Peyer's patch (tissue), 4 donors: ENCODE results near the gene DYNLT4. TPM values are rescaled to one million over a fixed set of nuclear protein-coding genes. Genes with fewer than 3 reads are reported as not detected.
A peak's percentile ranks its signal among the peaks of the same experiment; 100 is the strongest.
"Not testable (repeated sequence)": the region's sequence is repeated elsewhere in the genome, so short reads cannot be mapped to it uniquely, and the experiment has no call there.

Source experiments
- DNase-seq, 3 donors: peaks; one replicate each; pipeline ENCODE4 v3.0.0-alpha.2; 2017 to 2019
- H3K27ac ChIP-seq, 4 donors: fragments of 200-600 bp; sonication (generic); one replicate each; pipeline ENCODE4 v1.5.1; 2016 to 2019
- H3K27me3 ChIP-seq, 2 donors: fragments of 200-600 bp; sonication (generic); one replicate each; pipeline ENCODE4 v1.5.1; 2019
- H3K36me3 ChIP-seq, 3 donors: fragments of 200-600 bp; sonication (generic); one replicate each; pipeline ENCODE4 v1.5.1; 2016 to 2019
- H3K4me1 ChIP-seq, 4 donors: fragments of 200-600 bp; sonication (generic); one replicate each; pipeline ENCODE4 v1.5.1; 2016 to 2019
- H3K4me3 ChIP-seq, 4 donors: fragments of 200-600 bp; sonication (generic); 1 replicate in 3 of 4; 2 replicates in 1 of 4; pipeline ENCODE4 v1.5.1; 2016 to 2019; ENCODE audit warnings: mild to moderate bottlenecking in 1 of 4
- H3K9me3 ChIP-seq, 4 donors: fragments of 200-600 bp; sonication (generic); one replicate each; pipeline ENCODE4 v1.5.1; 2016 to 2019; ENCODE audit warnings: mild to moderate bottlenecking in 1 of 4
- CTCF ChIP-seq, 6 experiments: fragments of 450-650 bp in 4 of 6; fragments of 200-600 bp in 2 of 6; sonication (generic) in 1 of 6; IDR thresholded peaks; one replicate each; pipeline ENCODE4 v1.5.1; 2017 to 2019; ENCODE audit warnings: antibody characterized with exemption in 6 of 6, mild to moderate bottlenecking in 3 of 6, moderate library complexity in 1 of 6
- POLR2A ChIP-seq, 2 donors: fragments of 450-650 bp; IDR thresholded peaks; one replicate each; pipeline ENCODE4 v1.5.1; 2017; ENCODE audit warnings: antibody characterized with exemption in 2 of 2, mild to moderate bottlenecking in 2 of 2, moderate library complexity in 2 of 2
- total RNA-seq, 4 donors: library from RNA; depleted of rRNA; stranded (reverse); fragments of >200 nt; gene quantifications; one replicate each; pipeline ENCODE4 v1.1.0, GENCODE V29; 2016

The DYNLT4 gene
- total RNA-seq, 4 donors from 2014 or later: 3.5 TPM; not detected in 3

- Histone ChIP-seq H3K27ac (peak within 1 kb of the TSS; percentile 85 to 98 (median 94)), H3K9me3 (no peaks in the 10 kb centered on the region), H3K4me1 (peaks cover 0 to 29% (median 8%) of the 10 kb centered on the region in 4 donors), H3K4me3 (peak within 1 kb of the TSS; percentile 66 to 89 (median 75)), H3K36me3 (peaks cover 0 to 20% (median 0%) of the 10 kb centered on the region in 3 donors), H3K27me3 (no peaks in the 10 kb centered on the region)
- TF ChIP-seq CTCF (IDR thresholded peaks at IDR 0.05): peak; percentile 78 to 98 (median 92)
- TF ChIP-seq POLR2A (IDR thresholded peaks at IDR 0.05): peak; percentile 77 to 95
- DNase-seq: peak; percentile 99
Observed at GRCh38 chr1:44799770-44800584, 7.2 kb downstream of the DYNLT4 start, which contains the start of gene PLK3. PLK3 (plus strand) TSS chr1:44800377; CDS start chr1:44800464, 87 bp downstream.

GRCh38 chr1:44798481-44799365 is 8.4 kb downstream of the DYNLT4 start:
- TF ChIP-seq CTCF (IDR thresholded peaks at IDR 0.05): no peak
- TF ChIP-seq POLR2A (IDR thresholded peaks at IDR 0.05): no peak
- Histone ChIP-seq H3K27me3 (no peaks in the 10 kb centered on the region), H3K9me3 (no peaks in the 10 kb centered on the region), H3K36me3 (peaks cover 0 to 9% (median 0%) of the 10 kb centered on the region in 3 donors), H3K27ac (peak overlapping the region in 3 of 4 donors; percentile 85 to 98 (median 92)), H3K4me3 (no peak overlapping the region), H3K4me1 (peaks cover 0 to 29% (median 8%) of the 10 kb centered on the region in 4 donors)
- peak in 2 of 3 donors; percentile 5 to 51 for DNase-seq

- not testable (repeated sequence) for H3K4me3 ChIP-seq, H3K27ac ChIP-seq, H3K27me3 ChIP-seq, H3K9me3 ChIP-seq, H3K36me3 ChIP-seq
- DNase-seq: peak in 1 of 3 donors; percentile 43
- peaks cover 0 to 28% (median 6%) of the 10 kb centered on the region in 4 donors for H3K4me1 ChIP-seq
Observed at GRCh38 chr1:44797886-44798285, 9.3 kb downstream of the DYNLT4 start.

GRCh38 chr1:44792736-44793502 is 14.2 kb downstream of the DYNLT4 start:
- Histone ChIP-seq H3K27ac (no peak overlapping the region), H3K36me3 (no peaks in the 10 kb centered on the region), H3K4me1 (no peaks in the 10 kb centered on the region), H3K4me3 (no peak overlapping the region), H3K9me3 (no peaks in the 10 kb centered on the region), H3K27me3 (no peaks in the 10 kb centered on the region)
- DNase-seq: peak in 2 of 3 donors; percentile 2 to 22
- TF ChIP-seq POLR2A (IDR thresholded peaks at IDR 0.05): no peak
- TF ChIP-seq CTCF (IDR thresholded peaks at IDR 0.05): no peak

GRCh38 chr1:44790968-44791801 is 16.0 kb downstream of the DYNLT4 start:
- Histone ChIP-seq H3K27me3 (no peaks in the 10 kb centered on the region), H3K9me3 (no peaks in the 10 kb centered on the region), H3K27ac (no peak overlapping the region), H3K4me3 (no peak overlapping the region), H3K36me3 (no peaks in the 10 kb centered on the region), H3K4me1 (peaks cover 0 to 3% (median 2%) of the 10 kb centered on the region in 4 donors)
- TF ChIP-seq CTCF (IDR thresholded peaks at IDR 0.05) (no peak), POLR2A (IDR thresholded peaks at IDR 0.05) (no peak)
- DNase-seq: no peak
